ENCODE measurements around the gene FMNL3.
"Not testable (repeated sequence)": the region's sequence is repeated elsewhere in the genome, so short reads cannot be mapped to it uniquely, and the experiment has no call there.

The FMNL3 gene

DNA sequence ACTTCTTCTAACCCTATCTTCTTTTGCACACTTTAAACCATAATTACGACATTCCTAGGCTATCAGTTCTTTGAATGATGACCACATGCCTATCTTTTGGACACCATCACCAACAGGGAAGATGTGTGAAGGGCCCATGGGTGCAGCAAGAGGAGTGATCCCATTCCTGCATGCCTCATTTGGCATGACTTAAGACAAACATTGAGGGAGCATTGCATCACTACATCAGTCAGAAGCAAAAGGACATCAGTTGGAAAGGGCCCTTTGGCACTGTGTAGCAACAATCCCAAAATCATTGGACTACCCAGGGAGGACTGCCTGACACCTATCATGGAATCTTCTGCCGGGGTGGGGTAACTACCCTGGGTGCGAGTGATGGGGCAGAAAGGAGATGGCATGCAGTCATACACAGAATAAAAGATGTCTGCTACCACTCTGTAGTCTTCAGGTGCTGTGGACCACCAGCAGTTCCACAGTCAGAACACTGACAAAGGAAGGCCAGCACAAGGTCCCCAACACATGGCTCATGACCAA lies 23.4 kb upstream of the FMNL3 start:
- Mint-ChIP-seq H3K4me1 (ENCODE audit: low read depth) (peaks cover 3% of the 10 kb centered on the region), H3K27me3 (ENCODE audit: low read depth) (peaks cover 20% of the 10 kb centered on the region), H3K9me3 (no peaks in the 10 kb centered on the region), H3K27ac (no peak overlapping the region), H3K4me3 (no peak overlapping the region), H3K36me3 (ENCODE audit: low read depth) (no peaks in the 10 kb centered on the region)
- DNase-seq (ENCODE audit: low spot score) = no peak

DNA sequence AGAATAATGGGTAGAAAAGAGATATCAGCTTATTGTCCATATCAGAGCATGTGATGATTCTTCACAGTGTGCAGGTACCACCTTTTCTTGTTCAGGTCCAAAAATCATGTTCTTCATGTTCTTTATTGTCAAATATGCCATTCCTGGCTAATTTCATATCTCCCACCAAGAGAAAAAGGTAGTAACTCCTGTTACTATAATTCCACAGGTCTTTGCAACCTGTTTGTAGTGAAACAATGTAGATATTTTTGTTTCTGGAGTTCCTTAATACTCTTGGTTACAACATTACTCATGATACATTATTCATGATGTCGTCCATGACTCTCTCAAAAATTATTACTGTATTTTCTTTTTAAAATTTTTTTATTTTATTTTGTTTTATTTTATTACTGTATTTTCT lies 22.8 kb upstream of the FMNL3 start:
- peaks cover 24% of the 10 kb centered on the region for H3K27me3 Mint-ChIP-seq (ENCODE audit: low read depth)
- DNase-seq (ENCODE audit: low spot score) = no peak
- no peak overlapping the region for H3K27ac Mint-ChIP-seq
- peaks cover 3% of the 10 kb centered on the region for H3K4me1 Mint-ChIP-seq (ENCODE audit: low read depth)
- H3K9me3 Mint-ChIP-seq = no peaks in the 10 kb centered on the region
- no peak overlapping the region for H3K4me3 Mint-ChIP-seq
- H3K36me3 Mint-ChIP-seq (ENCODE audit: low read depth) = no peaks in the 10 kb centered on the region

DNA sequence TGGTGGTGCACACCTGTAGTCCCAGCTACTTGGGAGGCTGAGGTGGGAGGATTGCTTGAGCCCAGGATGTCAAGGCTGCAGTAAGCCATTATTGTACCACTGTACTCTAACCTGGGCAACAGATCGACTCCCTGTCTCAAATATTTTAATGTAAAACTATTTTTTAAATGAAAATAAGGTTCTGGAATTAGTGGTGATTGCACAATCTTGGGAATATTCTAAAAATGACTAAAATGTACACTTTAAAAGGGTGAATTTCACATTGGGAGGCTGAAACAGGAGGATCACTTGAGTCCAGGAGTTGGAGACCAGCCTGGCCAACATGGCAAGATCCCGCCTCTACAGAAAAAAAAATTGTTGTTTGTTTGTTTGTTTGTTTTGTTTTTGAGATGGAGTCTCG lies 21.2 kb upstream of the FMNL3 start:
- H3K4me1 Mint-ChIP-seq (ENCODE audit: low read depth) = no peaks in the 10 kb centered on the region
- H3K27ac Mint-ChIP-seq = no peak overlapping the region
- no peak for DNase-seq (ENCODE audit: low spot score)
- no peak overlapping the region for H3K4me3 Mint-ChIP-seq
- no peaks in the 10 kb centered on the region for H3K36me3 Mint-ChIP-seq (ENCODE audit: low read depth)
- no peaks in the 10 kb centered on the region for H3K9me3 Mint-ChIP-seq
- peaks cover 30% of the 10 kb centered on the region for H3K27me3 Mint-ChIP-seq (ENCODE audit: low read depth)

DNA sequence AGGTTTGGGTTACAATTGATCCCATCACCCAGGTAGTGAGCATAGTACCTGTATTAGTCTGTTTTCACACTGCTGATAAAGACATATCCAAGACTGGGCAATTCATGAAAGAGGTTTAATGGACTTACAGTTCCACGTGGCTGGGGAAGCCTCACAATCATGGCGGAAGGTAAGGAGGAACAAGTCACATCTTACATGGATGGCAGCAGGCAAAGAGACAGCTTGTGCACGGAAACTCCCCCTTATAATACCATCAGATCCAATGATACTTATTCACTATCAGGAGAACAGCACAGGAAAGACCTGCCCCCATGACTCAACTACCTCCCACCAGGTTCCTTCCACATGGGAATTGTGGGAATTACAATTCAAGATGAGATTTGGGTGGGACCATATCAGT lies 14.2 kb upstream of the FMNL3 start:
- not testable (repeated sequence) for H3K27ac Mint-ChIP-seq

GRCh38 chr12:49720214-49720613 lies 13.0 kb upstream of the FMNL3 start:
- H3K4me3 Mint-ChIP-seq = no peak overlapping the region
- peaks cover 27% of the 10 kb centered on the region for H3K27me3 Mint-ChIP-seq (ENCODE audit: low read depth)
- no peak overlapping the region for H3K27ac Mint-ChIP-seq
- no peak for DNase-seq (ENCODE audit: low spot score)
- H3K4me1 Mint-ChIP-seq (ENCODE audit: low read depth) = no peaks in the 10 kb centered on the region
- H3K36me3 Mint-ChIP-seq (ENCODE audit: low read depth) = no peaks in the 10 kb centered on the region
- H3K9me3 Mint-ChIP-seq = no peaks in the 10 kb centered on the region

More for the DNA sequence above, 14.2 kb upstream of the FMNL3 start:
- not testable (repeated sequence) for H3K36me3 Mint-ChIP-seq (ENCODE audit: low read depth); H3K9me3 Mint-ChIP-seq; H3K4me3 Mint-ChIP-seq; H3K4me1 Mint-ChIP-seq (ENCODE audit: low read depth); DNase-seq (ENCODE audit: low spot score)
- peaks cover 32% of the 10 kb centered on the region for H3K27me3 Mint-ChIP-seq (ENCODE audit: low read depth)

DNA sequence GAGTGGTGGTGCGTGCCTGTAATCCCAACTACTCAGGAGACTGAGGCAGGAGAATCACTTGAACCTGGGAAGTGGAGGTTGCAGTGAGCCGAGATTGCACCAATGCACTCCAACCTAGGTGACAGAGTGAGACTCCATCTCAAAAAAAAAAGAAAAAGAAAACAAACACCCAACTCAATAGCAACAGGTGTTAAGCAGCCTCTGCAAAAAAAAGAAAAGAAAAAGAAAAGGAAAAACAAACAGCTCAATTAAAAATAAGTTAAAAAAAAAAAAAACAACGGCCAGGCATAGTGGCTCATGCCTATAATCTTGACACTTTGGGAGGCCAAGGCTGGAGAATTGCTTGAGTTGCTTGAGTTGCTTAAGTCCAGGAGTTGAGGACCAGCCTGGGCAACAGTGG lies 10.6 kb upstream of the FMNL3 start:
- not testable (repeated sequence) for H3K27ac Mint-ChIP-seq; H3K4me3 Mint-ChIP-seq; H3K36me3 Mint-ChIP-seq (ENCODE audit: low read depth); H3K4me1 Mint-ChIP-seq (ENCODE audit: low read depth); DNase-seq (ENCODE audit: low spot score); H3K9me3 Mint-ChIP-seq
- peaks cover 22% of the 10 kb centered on the region for H3K27me3 Mint-ChIP-seq (ENCODE audit: low read depth)

GRCh38 chr12:49716553-49716952 lies 9.3 kb upstream of the FMNL3 start:
- DNase-seq (ENCODE audit: low spot score) = no peak
- H3K9me3 Mint-ChIP-seq = no peaks in the 10 kb centered on the region

DNA sequence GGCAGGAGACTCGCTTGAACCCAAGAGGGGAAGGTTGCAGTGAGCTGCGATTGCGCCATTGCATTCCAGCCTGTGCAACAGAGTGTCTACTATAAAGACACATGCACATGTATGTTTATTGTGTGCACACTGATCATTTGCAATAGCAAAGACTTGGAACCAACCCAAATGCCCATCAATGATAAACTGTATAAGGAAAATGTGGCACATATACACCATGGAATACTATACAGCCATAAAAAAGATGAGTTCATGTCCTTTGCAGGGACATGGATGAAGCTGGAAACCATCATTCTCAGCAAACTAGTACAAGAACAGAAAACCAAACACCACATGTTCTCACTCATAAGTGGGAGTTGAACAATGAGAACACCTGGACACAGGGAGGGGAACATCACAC lies 6.7 kb upstream of the FMNL3 start:
- H3K36me3 Mint-ChIP-seq (ENCODE audit: low read depth); H3K4me1 Mint-ChIP-seq (ENCODE audit: low read depth); H3K4me3 Mint-ChIP-seq; DNase-seq (ENCODE audit: low spot score); H3K27ac Mint-ChIP-seq; H3K9me3 Mint-ChIP-seq: not testable (repeated sequence)
- H3K27me3 Mint-ChIP-seq (ENCODE audit: low read depth) = peaks cover 34% of the 10 kb centered on the region

More at GRCh38 chr12:49716553-49716952, 9.3 kb upstream of the FMNL3 start:
- Mint-ChIP-seq H3K27me3 (ENCODE audit: low read depth) (peaks cover 27% of the 10 kb centered on the region), H3K27ac (no peak overlapping the region), H3K4me1 (ENCODE audit: low read depth) (no peaks in the 10 kb centered on the region), H3K4me3 (no peak overlapping the region), H3K36me3 (ENCODE audit: low read depth) (no peaks in the 10 kb centered on the region)

GRCh38 chr12:49708851-49709250 lies 1.6 kb upstream of the FMNL3 start:
- H3K4me3 Mint-ChIP-seq = no peak overlapping the region
- peaks cover 25% of the 10 kb centered on the region for H3K4me1 Mint-ChIP-seq (ENCODE audit: low read depth)
- peaks cover 31% of the 10 kb centered on the region for H3K27me3 Mint-ChIP-seq (ENCODE audit: low read depth)

GRCh38 chr12:49707812-49708147 lies 575 bp upstream of the FMNL3 start:
- H3K4me3 Mint-ChIP-seq = peak overlapping the region; percentile 72
- DNase-seq (ENCODE audit: low spot score) = no peak
- no peaks in the 10 kb centered on the region for H3K9me3 Mint-ChIP-seq
- H3K27ac Mint-ChIP-seq = peak overlapping the region; percentile 69
- peaks cover 35% of the 10 kb centered on the region for H3K4me1 Mint-ChIP-seq (ENCODE audit: low read depth)
- H3K36me3 Mint-ChIP-seq (ENCODE audit: low read depth) = peaks cover 2% of the 10 kb centered on the region
- H3K27me3 Mint-ChIP-seq (ENCODE audit: low read depth) = peaks cover 30% of the 10 kb centered on the region

More at GRCh38 chr12:49708851-49709250, 1.6 kb upstream of the FMNL3 start:
- H3K9me3 Mint-ChIP-seq = no peaks in the 10 kb centered on the region
- no peak for DNase-seq (ENCODE audit: low spot score)
- no peak overlapping the region for H3K27ac Mint-ChIP-seq
- peaks cover 2% of the 10 kb centered on the region for H3K36me3 Mint-ChIP-seq (ENCODE audit: low read depth)

GRCh38 chr12:49706351-49707127 lies 666 bp downstream of the FMNL3 start:
- H3K36me3 Mint-ChIP-seq (ENCODE audit: low read depth) = peaks cover 2% of the 10 kb centered on the region
- peaks cover 21% of the 10 kb centered on the region for H3K27me3 Mint-ChIP-seq (ENCODE audit: low read depth)
- peak overlapping the region; percentile 90 for H3K4me3 Mint-ChIP-seq
- H3K9me3 Mint-ChIP-seq = no peaks in the 10 kb centered on the region
- DNase-seq (ENCODE audit: low spot score) = peak; percentile 21
- H3K4me1 Mint-ChIP-seq (ENCODE audit: low read depth) = peaks cover 40% of the 10 kb centered on the region
- H3K27ac Mint-ChIP-seq = peak overlapping the region; percentile 79

DNA sequence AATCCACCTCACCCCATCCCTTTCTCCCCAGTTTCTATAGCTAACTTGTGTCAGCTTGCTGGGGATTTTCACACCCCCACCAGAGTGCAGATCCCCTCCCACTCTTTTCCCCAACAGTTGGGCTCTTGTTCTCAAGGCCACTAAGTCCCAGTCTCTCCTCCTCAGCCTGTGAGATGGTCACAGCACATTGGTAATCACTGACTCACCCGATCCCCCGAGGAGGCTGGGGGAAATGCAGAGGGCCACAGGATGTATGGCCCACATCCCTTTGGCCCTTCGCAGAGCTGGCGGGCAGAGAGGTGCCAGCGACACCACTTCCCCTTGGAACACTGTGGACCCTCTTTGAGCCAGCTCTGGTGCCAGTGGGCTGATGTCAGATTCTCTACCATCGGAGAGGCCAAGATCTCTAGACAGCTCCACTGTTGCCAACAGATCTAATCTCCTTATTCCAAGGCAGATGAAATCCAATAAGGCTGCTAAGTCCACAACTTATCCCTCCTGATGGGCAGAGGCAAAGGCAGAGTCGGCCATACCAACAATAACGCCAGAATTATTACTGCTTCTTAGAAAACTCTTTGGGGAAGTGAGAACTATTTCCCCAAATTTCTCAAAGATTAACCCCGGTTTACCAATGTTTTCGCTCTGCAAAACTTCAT lies 1.6 kb downstream of the FMNL3 start:
- peaks cover 37% of the 10 kb centered on the region for H3K4me1 Mint-ChIP-seq (ENCODE audit: low read depth)
- no peaks in the 10 kb centered on the region for H3K9me3 Mint-ChIP-seq
- peaks cover 2% of the 10 kb centered on the region for H3K36me3 Mint-ChIP-seq (ENCODE audit: low read depth)
- peaks cover 14% of the 10 kb centered on the region for H3K27me3 Mint-ChIP-seq (ENCODE audit: low read depth)
- peak overlapping the region; percentile 49 for H3K27ac Mint-ChIP-seq
- DNase-seq (ENCODE audit: low spot score) = peak; percentile 53
- peak overlapping the region; percentile 90 for H3K4me3 Mint-ChIP-seq

- H3K27ac Mint-ChIP-seq = no peak overlapping the region
- H3K9me3 Mint-ChIP-seq = no peaks in the 10 kb centered on the region
- H3K4me1 Mint-ChIP-seq (ENCODE audit: low read depth) = peaks cover 46% of the 10 kb centered on the region
- peaks cover 4% of the 10 kb centered on the region for H3K27me3 Mint-ChIP-seq (ENCODE audit: low read depth)
- peaks cover 2% of the 10 kb centered on the region for H3K36me3 Mint-ChIP-seq (ENCODE audit: low read depth)
- peak overlapping the region; percentile 29 for H3K4me3 Mint-ChIP-seq
- peak; percentile 71 for DNase-seq (ENCODE audit: low spot score)
These were observed 3.5 kb downstream of the FMNL3 start for GRCh38 chr12:49703647-49704137.

- H3K9me3 Mint-ChIP-seq = no peaks in the 10 kb centered on the region
- peaks cover 2% of the 10 kb centered on the region for H3K27me3 Mint-ChIP-seq (ENCODE audit: low read depth)
- peaks cover 51% of the 10 kb centered on the region for H3K4me1 Mint-ChIP-seq (ENCODE audit: low read depth)
- H3K4me3 Mint-ChIP-seq = no peak overlapping the region
- H3K27ac Mint-ChIP-seq = no peak overlapping the region
- H3K36me3 Mint-ChIP-seq (ENCODE audit: low read depth) = peaks cover 2% of the 10 kb centered on the region
- DNase-seq (ENCODE audit: low spot score) = no peak
These were observed 4.5 kb downstream of the FMNL3 start for GRCh38 chr12:49702676-49703215.
